ENCODE data around the gene CDO1. TPM values are rescaled to one million over a fixed set of nuclear protein-coding genes. Genes with fewer than 3 reads are reported as not detected.

CDO1 gene
- total RNA-seq, 1 donor from 2014 or later, result 13.1 TPM

DNA sequence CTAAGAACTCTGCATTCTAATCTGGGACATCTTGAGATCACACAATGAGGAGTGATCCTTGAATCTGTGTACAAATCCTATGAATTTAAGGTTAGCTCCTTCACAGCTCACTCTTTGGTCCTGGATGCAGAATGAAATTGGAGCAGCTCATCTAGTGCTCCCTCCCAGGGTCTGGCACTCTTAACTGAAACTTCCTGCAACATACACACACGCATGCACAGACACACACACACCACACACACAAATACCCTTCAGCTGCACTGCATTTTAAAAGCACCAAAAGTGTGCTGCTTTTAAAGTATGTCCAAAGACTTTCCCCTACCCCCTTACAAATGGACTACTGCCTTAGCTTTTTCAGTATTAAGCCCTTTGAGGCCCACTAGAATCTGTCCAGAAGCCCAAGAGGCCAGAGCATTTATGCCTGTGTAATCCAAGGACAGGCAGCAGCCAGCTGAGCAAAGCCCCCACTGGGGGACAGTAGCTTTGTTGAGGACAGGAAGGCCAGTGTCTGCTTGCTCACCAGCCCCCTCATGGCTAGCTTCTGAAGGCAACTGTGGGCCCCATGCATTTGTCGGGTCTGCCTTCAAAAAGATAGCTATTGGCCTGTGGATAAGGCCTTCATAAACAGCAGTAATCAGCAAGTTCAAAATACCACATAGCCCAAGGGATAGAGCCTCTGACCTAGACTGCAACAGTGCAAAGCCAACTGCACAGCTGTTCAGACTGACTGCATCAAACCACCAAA is 43.6 kb downstream of the CDO1 start:
- TF ChIP-seq, protein P1, sequence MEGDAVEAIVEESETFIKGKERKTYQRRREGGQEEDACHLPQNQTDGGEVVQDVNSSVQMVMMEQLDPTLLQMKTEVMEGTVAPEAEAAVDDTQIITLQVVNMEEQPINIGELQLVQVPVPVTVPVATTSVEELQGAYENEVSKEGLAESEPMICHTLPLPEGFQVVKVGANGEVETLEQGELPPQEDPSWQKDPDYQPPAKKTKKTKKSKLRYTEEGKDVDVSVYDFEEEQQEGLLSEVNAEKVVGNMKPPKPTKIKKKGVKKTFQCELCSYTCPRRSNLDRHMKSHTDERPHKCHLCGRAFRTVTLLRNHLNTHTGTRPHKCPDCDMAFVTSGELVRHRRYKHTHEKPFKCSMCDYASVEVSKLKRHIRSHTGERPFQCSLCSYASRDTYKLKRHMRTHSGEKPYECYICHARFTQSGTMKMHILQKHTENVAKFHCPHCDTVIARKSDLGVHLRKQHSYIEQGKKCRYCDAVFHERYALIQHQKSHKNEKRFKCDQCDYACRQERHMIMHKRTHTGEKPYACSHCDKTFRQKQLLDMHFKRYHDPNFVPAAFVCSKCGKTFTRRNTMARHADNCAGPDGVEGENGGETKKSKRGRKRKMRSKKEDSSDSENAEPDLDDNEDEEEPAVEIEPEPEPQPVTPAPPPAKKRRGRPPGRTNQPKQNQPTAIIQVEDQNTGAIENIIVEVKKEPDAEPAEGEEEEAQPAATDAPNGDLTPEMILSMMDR (IDR thresholded peaks at IDR 0.05; ENCODE audit: unreplicated experiment), result no peak
- Mint-ChIP-seq H3K27ac (no peak overlapping the region), H3K27me3 (ENCODE audit: low read depth) (peaks cover 2% of the 10 kb centered on the region)

DNA sequence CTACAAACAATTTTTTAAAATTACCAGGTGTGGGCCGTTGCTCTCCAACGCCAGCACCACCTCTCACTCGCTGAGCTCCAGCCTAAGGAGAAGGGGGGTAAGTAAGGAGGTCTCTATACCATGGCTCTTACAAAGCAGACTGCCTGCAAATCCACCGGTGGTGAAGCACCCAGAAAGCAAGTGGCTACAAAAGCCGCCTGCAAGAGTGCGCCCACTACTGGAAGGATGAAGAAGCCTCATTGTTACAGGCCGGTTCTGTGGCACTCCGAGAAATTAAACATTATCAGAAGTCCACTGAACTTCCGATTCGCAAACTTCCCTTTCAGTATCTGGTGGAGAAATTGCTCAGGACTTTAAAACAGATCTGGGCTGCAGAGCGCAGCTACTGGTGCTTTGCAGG is 46.0 kb downstream of the CDO1 start:
- TF ChIP-seq, protein P1 (IDR thresholded peaks at IDR 0.05; ENCODE audit: unreplicated experiment), result no peak
- H3K27ac Mint-ChIP-seq, result no peak overlapping the region
- no peaks in the 10 kb centered on the region for H3K4me1 Mint-ChIP-seq
- H3K27me3 Mint-ChIP-seq (ENCODE audit: low read depth), result peaks cover 2% of the 10 kb centered on the region
- no peaks in the 10 kb centered on the region for H3K9me3 Mint-ChIP-seq
- no peak for DNase-seq (ENCODE audit: low spot score in 2 of 2, unreplicated experiment in 2 of 2)
- H3K4me3 Mint-ChIP-seq, result no peak overlapping the region
- H3K36me3 Mint-ChIP-seq, result no peaks in the 10 kb centered on the region

More for the DNA sequence above, 43.6 kb downstream of the CDO1 start:
- Mint-ChIP-seq H3K9me3 (no peaks in the 10 kb centered on the region), H3K4me3 (no peak overlapping the region), H3K4me1 (no peaks in the 10 kb centered on the region), H3K36me3 (no peaks in the 10 kb centered on the region)
- no peak for DNase-seq (ENCODE audit: low spot score in 2 of 2, unreplicated experiment in 2 of 2)

DNA sequence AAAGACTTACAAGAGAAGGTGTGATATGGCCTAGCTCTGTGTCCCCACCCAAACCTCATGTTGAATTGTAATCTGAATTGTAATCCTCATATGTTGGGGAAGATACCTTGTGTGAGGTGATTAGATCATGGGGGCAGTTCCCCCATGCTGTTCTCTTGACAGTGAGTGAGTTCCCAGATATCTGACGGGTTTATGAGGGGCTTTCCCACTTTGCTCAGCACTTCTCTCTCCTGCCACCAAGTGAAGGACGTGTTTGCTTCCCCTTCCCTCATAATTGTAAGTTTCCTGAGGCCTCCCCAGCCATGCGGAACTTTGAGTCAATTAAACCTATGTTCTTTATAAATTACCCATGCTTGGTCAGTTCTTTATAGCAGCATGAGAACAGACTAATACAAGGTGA is 49.0 kb downstream of the CDO1 start:
- Mint-ChIP-seq H3K27me3 (ENCODE audit: low read depth) (peaks cover 2% of the 10 kb centered on the region), H3K27ac (no peak overlapping the region), H3K4me1 (no peaks in the 10 kb centered on the region), H3K36me3 (no peaks in the 10 kb centered on the region), H3K9me3 (peaks cover 12% of the 10 kb centered on the region), H3K4me3 (no peak overlapping the region)
- DNase-seq (ENCODE audit: low spot score in 2 of 2, unreplicated experiment in 2 of 2), result no peak
- TF ChIP-seq, protein P1 (IDR thresholded peaks at IDR 0.05; ENCODE audit: unreplicated experiment), result no peak

DNA sequence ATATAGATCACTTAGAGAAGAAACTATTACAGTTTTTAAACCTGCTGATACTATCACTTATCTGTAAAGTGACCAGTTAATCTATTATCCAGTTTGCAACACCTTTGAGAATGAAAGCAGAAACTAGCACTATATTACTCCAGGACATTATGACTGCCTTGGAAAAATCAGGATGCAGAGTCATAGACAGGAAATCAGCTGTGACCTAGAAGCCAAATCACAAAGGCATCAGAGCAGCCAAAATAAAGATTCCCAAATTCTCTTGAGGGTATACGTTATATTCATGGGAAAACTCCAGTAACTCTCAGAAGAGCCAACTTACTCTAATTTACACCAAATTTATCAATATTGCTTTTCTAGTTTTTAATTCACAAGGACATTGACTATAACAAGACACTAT is 49.9 kb downstream of the CDO1 start:
- H3K9me3 Mint-ChIP-seq, result peaks cover 19% of the 10 kb centered on the region
- no peaks in the 10 kb centered on the region for H3K4me1 Mint-ChIP-seq
- H3K36me3 Mint-ChIP-seq, result no peaks in the 10 kb centered on the region
- H3K4me3 Mint-ChIP-seq, result no peak overlapping the region
- peaks cover 2% of the 10 kb centered on the region for H3K27me3 Mint-ChIP-seq (ENCODE audit: low read depth)
- H3K27ac Mint-ChIP-seq, result no peak overlapping the region
- TF ChIP-seq, protein P1 (IDR thresholded peaks at IDR 0.05; ENCODE audit: unreplicated experiment), result no peak
- no peak for DNase-seq (ENCODE audit: low spot score in 2 of 2, unreplicated experiment in 2 of 2)

DNA sequence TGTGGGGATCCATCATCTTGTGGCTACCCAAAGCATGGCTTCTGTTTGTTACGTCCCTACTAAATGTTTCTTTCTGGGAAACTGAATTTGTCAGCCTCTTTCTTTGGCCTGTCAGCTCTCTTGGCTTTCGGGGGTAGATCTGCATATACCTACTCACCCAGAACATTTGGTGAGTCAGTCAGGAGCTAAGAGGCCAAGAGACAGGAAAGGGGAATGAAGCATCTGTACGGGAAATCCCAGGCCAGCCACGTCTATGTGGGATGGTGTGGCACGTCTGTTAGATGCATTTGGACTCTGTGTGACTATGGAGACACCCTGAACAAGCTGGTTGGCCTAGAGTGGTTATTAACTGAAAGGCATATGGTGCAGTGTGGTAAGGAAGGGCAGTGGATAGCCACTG is 58.1 kb downstream of the CDO1 start:
- TF ChIP-seq, protein P1 (IDR thresholded peaks at IDR 0.05; ENCODE audit: unreplicated experiment), result no peak
- H3K4me1 Mint-ChIP-seq, result no peaks in the 10 kb centered on the region
- peaks cover 10% of the 10 kb centered on the region for H3K9me3 Mint-ChIP-seq
- no peak overlapping the region for H3K27ac Mint-ChIP-seq
- peaks cover 3% of the 10 kb centered on the region for H3K27me3 Mint-ChIP-seq (ENCODE audit: low read depth)
- DNase-seq (ENCODE audit: low spot score in 2 of 2, unreplicated experiment in 2 of 2), result no peak
- H3K4me3 Mint-ChIP-seq, result no peak overlapping the region
- no peaks in the 10 kb centered on the region for H3K36me3 Mint-ChIP-seq
